ENCODE data around the gene ZBED1.

DNA sequence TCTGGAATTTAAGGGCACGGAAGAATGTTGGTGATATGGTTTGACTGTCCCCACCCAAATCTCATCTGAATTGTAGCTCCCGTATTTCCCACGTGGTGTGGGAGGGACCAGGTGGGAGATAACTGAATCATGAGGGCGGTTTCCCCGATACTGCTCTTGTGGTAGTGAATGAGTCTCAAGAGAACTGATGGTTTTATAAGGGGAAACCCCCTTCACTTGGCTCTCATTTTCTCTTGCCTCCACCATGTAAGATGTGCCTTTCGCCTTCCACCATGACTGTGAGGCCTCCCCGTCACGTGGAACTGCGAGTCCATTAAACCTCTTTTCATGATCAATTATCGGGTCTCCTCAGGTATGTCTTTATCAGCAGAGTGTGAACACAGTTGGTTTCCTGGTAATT, 25.6 kb upstream of the ZBED1 start:
- TF ChIP-seq, protein P1, sequence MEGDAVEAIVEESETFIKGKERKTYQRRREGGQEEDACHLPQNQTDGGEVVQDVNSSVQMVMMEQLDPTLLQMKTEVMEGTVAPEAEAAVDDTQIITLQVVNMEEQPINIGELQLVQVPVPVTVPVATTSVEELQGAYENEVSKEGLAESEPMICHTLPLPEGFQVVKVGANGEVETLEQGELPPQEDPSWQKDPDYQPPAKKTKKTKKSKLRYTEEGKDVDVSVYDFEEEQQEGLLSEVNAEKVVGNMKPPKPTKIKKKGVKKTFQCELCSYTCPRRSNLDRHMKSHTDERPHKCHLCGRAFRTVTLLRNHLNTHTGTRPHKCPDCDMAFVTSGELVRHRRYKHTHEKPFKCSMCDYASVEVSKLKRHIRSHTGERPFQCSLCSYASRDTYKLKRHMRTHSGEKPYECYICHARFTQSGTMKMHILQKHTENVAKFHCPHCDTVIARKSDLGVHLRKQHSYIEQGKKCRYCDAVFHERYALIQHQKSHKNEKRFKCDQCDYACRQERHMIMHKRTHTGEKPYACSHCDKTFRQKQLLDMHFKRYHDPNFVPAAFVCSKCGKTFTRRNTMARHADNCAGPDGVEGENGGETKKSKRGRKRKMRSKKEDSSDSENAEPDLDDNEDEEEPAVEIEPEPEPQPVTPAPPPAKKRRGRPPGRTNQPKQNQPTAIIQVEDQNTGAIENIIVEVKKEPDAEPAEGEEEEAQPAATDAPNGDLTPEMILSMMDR (IDR thresholded peaks at IDR 0.05 in 2 of 3, conservative IDR thresholded peaks at IDR 0.05 in 1 of 3; ENCODE audit: insufficient read depth in 2 of 3, low read depth in 1 of 3, low read length in 3 of 3) = no peak
- no peak for TF ChIP-seq SAFB2 (IDR thresholded peaks at IDR 0.05; ENCODE audit: borderline replicate concordance, low read depth, low read length, severe bottlenecking)
- no peak for TF ChIP-seq EZH2 (IDR thresholded peaks at IDR 0.05; ENCODE audit: borderline replicate concordance, low read depth, low read length)
- TF ChIP-seq POLR2A (conservative IDR thresholded peaks at IDR 0.05) = no peak
